ENCODE results near the gene TNFRSF8. TPM values are rescaled to one million over a fixed set of nuclear protein-coding genes. Genes with fewer than 3 reads are reported as not detected.

The TNFRSF8 gene
- polyA plus RNA-seq, 1 donor (not counting 4 experiments of a cell fraction or from before 2014, with no cell fraction given), result 0.03 TPM

- no peak overlapping the region for H3K27ac ChIP-seq (ENCODE audit: control insufficient read depth, insufficient read depth, low read length)
- no peak overlapping the region for H2AFZ ChIP-seq (ENCODE audit: control insufficient read depth, low read length)
- no peak overlapping the region for H3K4me3 ChIP-seq (ENCODE audit: control insufficient read depth in 2 of 3, extremely low read depth in 1 of 3, insufficient read depth in 2 of 3, low read depth in 1 of 3, low read length in 3 of 3)
- H3K36me3 ChIP-seq (ENCODE audit: control insufficient read depth in 2 of 2, extremely low read depth in 1 of 2, insufficient read depth in 2 of 2, low read length in 2 of 2), result no peaks in the 10 kb centered on the region
- no peak overlapping the region for H3K9ac ChIP-seq (ENCODE audit: control insufficient read depth, extremely low read depth, insufficient read depth, low read length)
- H3K27me3 ChIP-seq (ENCODE audit: control insufficient read depth, extremely low read depth, insufficient read depth, low read length), result peaks cover 8% of the 10 kb centered on the region
- H3K9me3 ChIP-seq (ENCODE audit: control insufficient read depth, low read depth, low read length), result no peaks in the 10 kb centered on the region
- dilution Hi-C loops (cut with MboI; ENCODE audit: extremely low pct_ligation_motif_present, low sequenced_read_pairs), result no loop called here
- no peaks in the 10 kb centered on the region for H3K4me1 ChIP-seq (ENCODE audit: control insufficient read depth, extremely low read depth, insufficient read depth, low read length)
- H3K9me1 ChIP-seq (ENCODE audit: control insufficient read depth, extremely low read depth, insufficient read depth, low read length), result no peaks in the 10 kb centered on the region
- TF ChIP-seq CTCF (optimal IDR thresholded peaks at IDR 0.05 in 1 of 3, IDR thresholded peaks at IDR 0.05 in 1 of 3, conservative IDR thresholded peaks at IDR 0.05 in 1 of 3; ENCODE audit: extremely low read depth in 1 of 3, insufficient read depth in 2 of 3, low read length in 3 of 3) (no peak), EZH2 (IDR thresholded peaks at IDR 0.05; ENCODE audit: low read length) (no peak)
- no peaks in the 10 kb centered on the region for H3K79me2 ChIP-seq (ENCODE audit: control insufficient read depth, insufficient read depth, low read length)
- DNase-seq (ENCODE audit: low read depth, low spot score) (no peak), FAIRE-seq (no peak)
- H3K4me2 ChIP-seq (ENCODE audit: control insufficient read depth, extremely low read depth, insufficient read depth, low read depth, low read length), result no peak overlapping the region
- no peaks in the 10 kb centered on the region for H4K20me1 ChIP-seq (ENCODE audit: control insufficient read depth, extremely low read depth, insufficient read depth, low read length)
Measured at GRCh38 chr1:12107718-12108117, 44.6 kb downstream of the TNFRSF8 start.

GRCh38 chr1:12109901-12110300 lies 46.8 kb downstream of the TNFRSF8 start:
- Histone ChIP-seq H3K4me3 (ENCODE audit: control insufficient read depth in 2 of 3, extremely low read depth in 1 of 3, insufficient read depth in 2 of 3, low read depth in 1 of 3, low read length in 3 of 3) (no peak overlapping the region), H3K79me2 (ENCODE audit: control insufficient read depth, insufficient read depth, low read length) (no peaks in the 10 kb centered on the region), H2AFZ (ENCODE audit: control insufficient read depth, low read length) (no peak overlapping the region), H3K9me3 (ENCODE audit: control insufficient read depth, low read depth, low read length) (no peaks in the 10 kb centered on the region), H3K9ac (ENCODE audit: control insufficient read depth, extremely low read depth, insufficient read depth, low read length) (no peak overlapping the region), H4K20me1 (ENCODE audit: control insufficient read depth, extremely low read depth, insufficient read depth, low read length) (no peaks in the 10 kb centered on the region), H3K4me1 (ENCODE audit: control insufficient read depth, extremely low read depth, insufficient read depth, low read length) (no peaks in the 10 kb centered on the region), H3K9me1 (ENCODE audit: control insufficient read depth, extremely low read depth, insufficient read depth, low read length) (no peaks in the 10 kb centered on the region), H3K4me2 (ENCODE audit: control insufficient read depth, extremely low read depth, insufficient read depth, low read depth, low read length) (no peak overlapping the region), H3K27me3 (ENCODE audit: control insufficient read depth, extremely low read depth, insufficient read depth, low read length) (peaks cover 2% of the 10 kb centered on the region), H3K27ac (ENCODE audit: control insufficient read depth, insufficient read depth, low read length) (no peak overlapping the region), H3K36me3 (ENCODE audit: control insufficient read depth in 2 of 2, extremely low read depth in 1 of 2, insufficient read depth in 2 of 2, low read length in 2 of 2) (no peaks in the 10 kb centered on the region)
- FAIRE-seq (no peak), DNase-seq (ENCODE audit: low read depth, low spot score) (no peak)
- TF ChIP-seq EZH2 (IDR thresholded peaks at IDR 0.05; ENCODE audit: low read length), result no peak
- no peak for TF ChIP-seq CTCF (optimal IDR thresholded peaks at IDR 0.05 in 1 of 3, IDR thresholded peaks at IDR 0.05 in 1 of 3, conservative IDR thresholded peaks at IDR 0.05 in 1 of 3; ENCODE audit: extremely low read depth in 1 of 3, insufficient read depth in 2 of 3, low read length in 3 of 3)
- dilution Hi-C loops (cut with MboI; ENCODE audit: extremely low pct_ligation_motif_present, low sequenced_read_pairs), result no loop called here

Measured in keratinocyte (primary cell).